OCI-LY3 (cell line): ENCODE measurements around the gene SLC25A39.

ENCODE experiments used
- EZH2phosphoT487 ChIP-seq: fragments of 200-600 bp; shearing (Covaris generic); IDR thresholded peaks from 2 replicates; pipeline ENCODE4 v1.6.1; 2018; ENCODE audit warnings: antibody characterized with exemption, mixed run types, low read depth
- TF ChIP-seq, protein P1 (sequence below): fragments of 200-600, 300-600 bp; sonication (generic); IDR thresholded peaks from 2 replicates; pipeline ENCODE4 v1.5.1; 2014; ENCODE audit warnings: antibody characterized with exemption, low read length, low read depth

DNA sequence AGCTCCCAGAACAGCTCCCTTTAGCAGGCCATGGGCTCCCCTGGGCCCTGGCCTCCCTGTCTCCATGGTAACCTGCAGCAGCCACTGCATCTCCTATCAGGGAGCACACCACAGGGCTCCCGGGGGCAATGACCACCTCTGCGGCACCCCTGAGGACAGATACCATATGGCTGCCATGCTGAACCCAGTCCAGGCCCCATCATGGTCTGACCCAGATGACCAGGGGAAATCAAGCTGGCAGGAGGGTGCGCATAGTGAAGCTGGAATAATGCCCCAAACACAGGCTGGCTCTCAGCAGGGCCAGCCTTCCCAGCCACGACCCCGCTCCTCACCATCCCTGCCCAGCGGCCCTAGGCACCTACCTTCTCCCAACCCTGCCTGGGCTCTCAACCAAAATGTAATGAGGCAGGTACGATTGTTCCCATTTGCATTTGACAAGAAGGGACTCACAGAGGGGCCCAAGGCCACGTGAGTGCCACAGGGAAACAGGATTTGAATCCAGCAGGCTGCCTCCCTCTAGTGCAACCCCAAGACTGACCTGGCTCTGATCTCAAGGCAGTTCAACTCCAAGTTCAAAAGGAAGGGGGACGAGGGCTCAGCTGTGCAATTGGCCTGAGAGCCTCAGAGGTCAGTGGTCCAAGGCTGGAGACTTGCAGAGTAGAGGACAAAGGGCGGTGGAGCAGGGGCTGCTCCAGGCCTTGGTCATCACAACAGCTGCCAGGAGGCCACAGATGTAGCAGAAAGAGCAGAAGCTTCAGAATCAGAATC is 13.8 kb downstream of the SLC25A39 start:
- TF ChIP-seq, protein P1, sequence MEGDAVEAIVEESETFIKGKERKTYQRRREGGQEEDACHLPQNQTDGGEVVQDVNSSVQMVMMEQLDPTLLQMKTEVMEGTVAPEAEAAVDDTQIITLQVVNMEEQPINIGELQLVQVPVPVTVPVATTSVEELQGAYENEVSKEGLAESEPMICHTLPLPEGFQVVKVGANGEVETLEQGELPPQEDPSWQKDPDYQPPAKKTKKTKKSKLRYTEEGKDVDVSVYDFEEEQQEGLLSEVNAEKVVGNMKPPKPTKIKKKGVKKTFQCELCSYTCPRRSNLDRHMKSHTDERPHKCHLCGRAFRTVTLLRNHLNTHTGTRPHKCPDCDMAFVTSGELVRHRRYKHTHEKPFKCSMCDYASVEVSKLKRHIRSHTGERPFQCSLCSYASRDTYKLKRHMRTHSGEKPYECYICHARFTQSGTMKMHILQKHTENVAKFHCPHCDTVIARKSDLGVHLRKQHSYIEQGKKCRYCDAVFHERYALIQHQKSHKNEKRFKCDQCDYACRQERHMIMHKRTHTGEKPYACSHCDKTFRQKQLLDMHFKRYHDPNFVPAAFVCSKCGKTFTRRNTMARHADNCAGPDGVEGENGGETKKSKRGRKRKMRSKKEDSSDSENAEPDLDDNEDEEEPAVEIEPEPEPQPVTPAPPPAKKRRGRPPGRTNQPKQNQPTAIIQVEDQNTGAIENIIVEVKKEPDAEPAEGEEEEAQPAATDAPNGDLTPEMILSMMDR: no peak
- TF ChIP-seq EZH2phosphoT487: no peak
